Calu3 (cell line): Measurements from ENCODE around the gene XYLT2. TPM values are rescaled to one million over a fixed set of nuclear protein-coding genes. Genes with fewer than 3 reads are reported as not detected.

Experiments
- BruUV-seq: library from RNA; stranded (reverse); fragments of 400-500 nt; replicated peaks from 2 replicates; lab custom pipeline; 2021; lab: Mats Ljungman, UMichigan
- CTCF ChIA-PET: fragments of 300-600 bp; sonication (Branson Sonifier 250); formaldehyde crosslinking; loops from one replicate; lab custom pipeline; 2022; ENCODE audit warnings: antibody characterized with exemption; lab: Charles Lee
- DNase-seq: peaks from one replicate; pipeline ENCODE4 v3.0.0; 2022
- H3K27ac Mint-ChIP-seq: one replicate; pipeline ENCODE4 v1.8.0; 2022; ENCODE audit warnings: mixed read lengths; ENCODE audit not compliant: unreplicated experiment
- H3K27me3 Mint-ChIP-seq: one replicate; pipeline ENCODE4 v1.8.0; 2022; ENCODE audit warnings: mixed read lengths; ENCODE audit not compliant: unreplicated experiment
- H3K36me3 Mint-ChIP-seq: one replicate; pipeline ENCODE4 v1.8.0; 2022; ENCODE audit warnings: mild to moderate bottlenecking, moderate library complexity, mixed read lengths; ENCODE audit not compliant: insufficient read depth, unreplicated experiment
- H3K4me1 Mint-ChIP-seq: one replicate; pipeline ENCODE4 v1.8.0; 2022; ENCODE audit warnings: mild to moderate bottlenecking, low read depth, mixed read lengths; ENCODE audit not compliant: unreplicated experiment
- H3K4me3 Mint-ChIP-seq: one replicate; pipeline ENCODE4 v1.8.0; 2022; ENCODE audit warnings: mild to moderate bottlenecking, low read depth, moderate library complexity, mixed read lengths; ENCODE audit not compliant: unreplicated experiment
- H3K9me3 Mint-ChIP-seq: one replicate; pipeline ENCODE4 v1.8.0; 2022; ENCODE audit warnings: low read depth, mixed read lengths; ENCODE audit not compliant: unreplicated experiment
- intact Hi-C: fragments of 100-400 bp; cut with micrococcal nuclease; formaldehyde crosslinking; loops from one replicate; pipeline ENCODE4 v1.10.0; 2022; ENCODE audit not compliant: unreplicated experiment
- total RNA-seq: library from RNA; stranded (reverse); gene quantifications from 2 replicates; pipeline ENCODE4 v1.2.3, GENCODE V29; 2022
- TF ChIP-seq, protein P1 (sequence below): fragments of 200-600 bp; IDR thresholded peaks from one replicate; pipeline ENCODE4 v1.8.0; 2022; ENCODE audit warnings: antibody characterized with exemption; ENCODE audit not compliant: unreplicated experiment

The XYLT2 gene
- total RNA-seq, 1 experiment from 2014 or later: 44.3 TPM

DNA sequence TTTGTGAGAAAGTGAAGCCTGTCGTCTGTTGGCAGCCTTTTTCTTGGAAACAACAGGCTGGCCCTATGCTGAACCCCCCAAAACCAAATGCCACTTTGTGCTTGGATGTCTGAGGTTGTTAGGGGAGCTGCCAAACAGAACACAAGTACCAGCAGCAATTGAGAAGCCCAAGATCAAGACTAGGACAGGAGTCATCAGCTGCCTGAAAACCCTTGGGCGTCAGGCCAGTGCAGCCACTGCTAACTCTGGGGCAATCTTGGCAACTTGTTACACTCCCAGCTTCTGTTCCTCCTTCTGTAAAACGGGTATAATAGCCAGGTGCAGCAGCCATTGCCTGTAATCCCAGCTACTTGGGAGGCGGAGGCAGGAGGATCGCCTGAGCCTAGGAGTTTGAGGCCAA is 60.7 kb downstream of the XYLT2 start:
- Mint-ChIP-seq H3K27me3 (peaks cover 35% of the 10 kb centered on the region), H3K27ac (no peak overlapping the region), H3K4me3 (no peak overlapping the region), H3K36me3 (no peaks in the 10 kb centered on the region), H3K9me3 (no peaks in the 10 kb centered on the region), H3K4me1 (no peaks in the 10 kb centered on the region)
- CTCF ChIA-PET: interaction anchor here (0.6 to 1.8 kb wide), 3 partner anchors 9 to 292 kb away, joined by 3 to 13 read pairs (median 7); partner anchors contain the start of gene LRRC59
- DNase-seq: no peak
- TF ChIP-seq, protein P1, sequence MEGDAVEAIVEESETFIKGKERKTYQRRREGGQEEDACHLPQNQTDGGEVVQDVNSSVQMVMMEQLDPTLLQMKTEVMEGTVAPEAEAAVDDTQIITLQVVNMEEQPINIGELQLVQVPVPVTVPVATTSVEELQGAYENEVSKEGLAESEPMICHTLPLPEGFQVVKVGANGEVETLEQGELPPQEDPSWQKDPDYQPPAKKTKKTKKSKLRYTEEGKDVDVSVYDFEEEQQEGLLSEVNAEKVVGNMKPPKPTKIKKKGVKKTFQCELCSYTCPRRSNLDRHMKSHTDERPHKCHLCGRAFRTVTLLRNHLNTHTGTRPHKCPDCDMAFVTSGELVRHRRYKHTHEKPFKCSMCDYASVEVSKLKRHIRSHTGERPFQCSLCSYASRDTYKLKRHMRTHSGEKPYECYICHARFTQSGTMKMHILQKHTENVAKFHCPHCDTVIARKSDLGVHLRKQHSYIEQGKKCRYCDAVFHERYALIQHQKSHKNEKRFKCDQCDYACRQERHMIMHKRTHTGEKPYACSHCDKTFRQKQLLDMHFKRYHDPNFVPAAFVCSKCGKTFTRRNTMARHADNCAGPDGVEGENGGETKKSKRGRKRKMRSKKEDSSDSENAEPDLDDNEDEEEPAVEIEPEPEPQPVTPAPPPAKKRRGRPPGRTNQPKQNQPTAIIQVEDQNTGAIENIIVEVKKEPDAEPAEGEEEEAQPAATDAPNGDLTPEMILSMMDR: no peak
- BruUV-seq: no TSS peak
- intact Hi-C loops: no loop called here

DNA sequence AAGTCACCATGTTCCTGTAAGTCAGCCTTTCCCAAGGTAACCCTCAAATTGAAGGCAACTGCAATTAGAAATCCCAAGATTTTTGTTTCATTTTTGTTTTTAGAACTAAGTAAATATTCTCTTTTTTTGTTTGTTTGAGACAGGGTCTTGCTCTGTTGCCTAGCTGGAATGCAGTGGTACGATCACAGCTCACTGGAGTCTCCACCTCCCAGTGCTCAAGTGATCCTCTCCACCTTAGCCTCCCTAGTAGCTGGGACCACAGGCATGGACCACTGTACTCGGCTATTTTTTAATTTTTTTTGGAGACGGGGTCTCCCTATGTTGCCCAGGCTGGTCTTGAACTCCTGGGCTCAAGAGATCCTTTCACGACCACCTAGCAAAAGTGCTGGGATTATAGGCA is 62.0 kb downstream of the XYLT2 start:
- no peak for DNase-seq
- H3K36me3 Mint-ChIP-seq: no peaks in the 10 kb centered on the region
- H3K4me3 Mint-ChIP-seq: no peak overlapping the region
- CTCF ChIA-PET: interaction anchor here (0.7 to 1.8 kb wide), 2 partner anchors 11 to 86 kb away, joined by 3 to 13 read pairs; partner anchors contain the start of gene LRRC59
- H3K27ac Mint-ChIP-seq: no peak overlapping the region
- peaks cover 9% of the 10 kb centered on the region for H3K4me1 Mint-ChIP-seq
- intact Hi-C loops: no loop called here
- TF ChIP-seq, protein P1: no peak
- peaks cover 4% of the 10 kb centered on the region for H3K9me3 Mint-ChIP-seq
- BruUV-seq: no TSS peak
- H3K27me3 Mint-ChIP-seq: peaks cover 35% of the 10 kb centered on the region

Other genes starting within 250 kb of the XYLT2 start
- not detected in 2 replicates for gene SAMD14, start 216.0 kb upstream of the XYLT2 start, total RNA-seq
- 74.3 and 89.7 TPM in 2 replicates for gene PPP1R9B, start 195.4 kb upstream of the XYLT2 start, total RNA-seq
- gene SGCA, start 180.1 kb upstream of the XYLT2 start, total RNA-seq: not detected in 2 replicates
- gene COL1A1, start 144.5 kb upstream of the XYLT2 start, total RNA-seq: 5.5 and 9.4 TPM in 2 replicates
- gene TMEM92, start 71.7 kb upstream of the XYLT2 start, total RNA-seq: 4.8 and 8.9 TPM in 2 replicates
- 79.0 and 84.0 TPM in 2 replicates for gene MRPL27, start 27.1 kb downstream of the XYLT2 start, total RNA-seq
- gene EME1, start 27.1 kb downstream of the XYLT2 start, total RNA-seq: 32.6 and 33.5 TPM in 2 replicates
- 205 and 212 TPM in 2 replicates for gene LRRC59, start 51.4 kb downstream of the XYLT2 start, total RNA-seq
- 148 and 156 TPM in 2 replicates for gene ACSF2, start 80.1 kb downstream of the XYLT2 start, total RNA-seq
- gene CHAD, start 122.8 kb downstream of the XYLT2 start, total RNA-seq: not detected in 2 replicates
- 42.6 and 51.1 TPM in 2 replicates for gene RSAD1, start 132.7 kb downstream of the XYLT2 start, total RNA-seq
- 0.52 and 1.0 TPM in 2 replicates for gene MYCBPAP, start 162.3 kb downstream of the XYLT2 start, total RNA-seq
- gene EPN3, start 186.6 kb downstream of the XYLT2 start, total RNA-seq: 41.9 and 45.1 TPM in 2 replicates
- 33.2 and 47.8 TPM in 2 replicates for gene SPATA20, start 201.0 kb downstream of the XYLT2 start, total RNA-seq
- gene CACNA1G, start 214.6 kb downstream of the XYLT2 start, total RNA-seq: not detected in 2 replicates